ENCODE measurements around the gene HSD17B4.
A peak's percentile ranks its signal among the peaks of the same experiment; 100 is the strongest.
"Not testable (repeated sequence)": the region's sequence is repeated elsewhere in the genome, so short reads cannot be mapped to it uniquely, and the experiment has no call there.

Gene HSD17B4

DNA sequence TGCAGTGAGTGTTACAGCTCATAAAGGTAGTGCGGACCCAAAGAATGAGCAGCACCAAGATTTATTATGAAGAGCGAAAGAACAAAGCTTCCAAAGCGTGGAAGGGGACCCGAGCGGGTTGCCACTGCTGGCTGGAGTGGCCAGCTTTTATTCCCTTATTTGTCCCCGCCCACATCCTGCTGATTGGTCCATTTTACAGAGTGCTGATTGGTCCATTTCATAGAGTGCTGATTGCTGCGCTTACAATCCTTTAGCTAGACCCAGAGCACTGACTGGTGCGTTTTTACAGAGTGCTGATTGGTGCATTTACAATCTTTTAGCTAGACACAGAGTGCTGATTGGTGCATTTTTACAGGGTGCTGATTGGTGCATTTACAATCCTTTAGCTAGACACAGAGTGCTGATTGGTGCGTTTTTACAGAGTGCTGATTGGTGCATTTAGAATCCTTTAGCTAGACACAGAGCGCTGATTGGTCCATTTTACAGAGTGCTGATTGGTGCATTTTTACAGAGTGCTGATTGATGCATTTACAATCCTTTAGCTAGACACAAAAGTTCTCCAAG lies 19.5 kb upstream of the HSD17B4 start:
- not testable (repeated sequence) for DNase-seq

DNA sequence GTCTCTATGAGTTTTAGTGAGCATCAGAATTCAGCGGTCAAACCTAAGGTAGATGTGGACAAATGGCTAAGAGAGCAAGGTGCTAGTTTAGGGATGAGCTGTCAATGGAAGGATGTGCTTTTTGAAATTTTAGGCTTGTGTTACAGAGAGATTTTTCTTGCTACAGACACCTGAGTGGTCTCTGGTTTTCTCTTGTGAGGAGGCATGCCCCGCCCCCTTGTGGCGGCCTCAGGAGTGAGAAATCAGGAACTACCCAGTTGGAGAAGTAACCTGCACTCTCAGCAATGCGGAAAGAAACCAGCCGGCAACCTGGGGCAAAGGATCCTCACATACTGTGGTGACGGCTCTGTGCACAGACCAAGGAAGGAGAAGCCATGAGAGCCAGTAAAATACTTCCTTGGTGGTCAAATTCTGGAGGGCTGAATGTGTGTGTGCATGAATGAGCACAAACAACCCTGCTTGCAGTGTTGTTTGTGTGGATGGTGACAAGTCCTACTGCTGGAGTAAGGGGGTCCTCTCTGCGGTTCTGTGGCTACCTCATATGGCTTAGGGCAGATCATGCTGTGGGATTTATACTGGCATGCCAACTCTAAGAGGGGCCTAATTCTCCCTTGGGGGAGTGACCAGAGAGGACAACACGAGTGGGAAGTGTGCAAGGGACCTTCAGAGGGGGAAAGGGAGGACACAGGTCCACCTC lies 16.7 kb upstream of the HSD17B4 start:
- DNase-seq: peak; percentile 72 to 82

DNA sequence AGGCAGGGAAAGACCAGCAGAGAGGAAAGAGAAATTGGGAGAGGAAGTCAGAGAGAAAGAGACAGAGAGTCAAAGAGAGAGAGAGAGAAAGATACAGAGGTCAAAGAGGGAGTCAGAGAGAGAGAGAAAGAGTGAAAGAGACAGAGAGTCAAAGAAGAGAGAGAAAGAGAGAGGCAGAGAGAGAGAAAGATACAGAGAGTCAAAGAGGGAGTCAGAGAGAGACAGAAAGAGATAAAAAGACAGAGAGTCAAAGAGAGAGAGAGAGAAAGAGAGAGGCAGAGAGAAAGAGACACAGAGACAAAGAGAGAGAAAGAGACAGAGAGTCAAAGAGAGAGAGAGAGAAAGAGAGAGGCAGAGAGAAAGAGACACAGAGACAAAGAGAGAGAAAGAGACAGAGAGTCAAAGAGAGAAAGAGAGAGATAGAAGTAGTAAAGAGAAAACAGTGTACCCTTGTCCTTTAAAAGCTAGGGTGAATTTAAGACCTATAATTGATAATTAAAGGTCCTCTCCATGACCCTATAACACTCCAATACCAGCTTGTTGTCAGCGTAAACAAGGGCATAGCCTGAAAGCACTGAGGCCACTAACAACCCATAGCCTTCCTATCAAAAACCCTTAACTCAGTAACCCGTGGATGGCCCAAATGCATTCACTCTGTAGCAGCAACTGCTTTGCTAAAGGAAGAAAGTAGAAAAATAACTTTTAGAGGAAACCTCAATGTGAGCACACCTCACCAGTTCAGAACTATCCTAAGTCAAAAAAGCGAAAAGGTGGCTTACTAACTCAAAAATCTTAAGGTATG lies 14.3 kb upstream of the HSD17B4 start:
- DNase-seq: not testable (repeated sequence)

DNA sequence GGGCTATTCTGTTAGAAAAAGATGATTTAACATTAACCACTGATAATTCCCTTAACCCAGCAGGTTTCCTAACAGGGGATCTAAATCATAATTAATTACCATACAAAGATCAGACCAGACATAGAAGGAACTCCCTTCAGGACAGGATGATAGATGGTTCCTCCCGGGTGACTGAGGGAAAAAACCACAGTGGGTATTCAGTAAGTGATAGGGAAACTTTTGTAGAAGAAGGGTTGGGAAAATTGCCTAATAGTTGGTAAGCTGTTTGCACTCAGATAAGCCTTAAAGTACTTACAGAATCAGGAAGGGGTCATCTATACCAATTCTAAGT lies 13.7 kb upstream of the HSD17B4 start:
- DNase-seq: not testable (repeated sequence)

DNA sequence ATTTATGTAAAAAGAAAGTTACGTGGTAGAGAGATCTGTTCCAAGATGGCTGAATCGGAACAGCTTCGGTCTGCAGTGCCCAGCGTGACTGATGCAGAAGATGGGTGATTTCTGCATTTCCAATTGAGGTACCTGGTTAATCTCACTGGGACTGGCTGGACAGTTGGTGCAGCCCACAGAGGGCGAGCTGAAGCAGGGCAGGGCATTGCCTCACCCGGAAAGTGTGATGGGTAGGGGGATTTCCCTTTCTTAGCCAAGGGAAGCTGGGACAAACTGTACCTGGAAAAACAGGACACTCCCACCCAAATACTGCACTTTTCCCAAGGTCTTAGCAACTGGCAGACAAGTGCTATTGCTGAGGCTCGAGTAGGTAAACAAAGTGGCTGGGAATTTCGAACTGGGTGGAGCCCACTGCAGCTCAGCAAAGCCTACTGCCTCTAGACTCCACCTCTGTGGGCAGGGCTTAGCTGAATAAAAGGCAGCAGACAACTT lies 13.1 kb upstream of the HSD17B4 start:
- DNase-seq: no peak

DNA sequence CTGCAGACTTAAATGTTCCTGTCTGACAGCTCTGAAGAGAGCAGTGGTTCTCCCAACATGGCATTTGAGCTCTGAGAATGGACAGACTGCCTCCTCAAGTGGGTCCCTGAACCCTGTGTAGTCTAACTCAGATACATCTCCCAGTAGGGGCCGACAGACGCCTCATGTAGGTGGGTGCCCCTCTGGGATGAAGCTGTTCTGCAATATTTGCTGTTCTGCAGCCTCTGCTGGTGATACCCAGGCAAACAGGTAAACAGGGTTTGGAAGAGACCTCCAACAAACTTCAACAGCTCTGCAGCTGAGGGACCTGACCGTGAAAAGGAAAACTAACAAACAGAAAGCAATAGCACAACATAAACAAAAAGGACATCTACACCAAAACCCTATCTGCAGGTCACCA lies 12.7 kb upstream of the HSD17B4 start:
- DNase-seq: not testable (repeated sequence)

DNA sequence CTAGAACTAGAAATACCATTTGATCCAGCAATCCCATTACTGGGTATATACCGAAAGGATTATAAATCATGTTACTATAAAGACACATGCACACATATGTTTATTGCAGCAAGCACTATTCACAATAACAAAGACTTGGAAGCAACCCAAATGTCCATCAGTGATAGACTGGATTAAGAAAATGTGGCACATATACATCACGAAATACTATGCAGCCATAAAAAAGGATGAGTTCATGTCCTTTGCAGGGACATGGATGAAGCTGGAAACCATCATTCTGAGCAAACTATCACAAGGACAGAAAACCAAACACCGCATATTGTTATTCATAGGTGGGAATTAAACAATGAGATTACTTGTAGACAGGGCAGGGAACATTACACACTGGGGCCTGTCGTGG lies 7.7 kb upstream of the HSD17B4 start:
- DNase-seq: not testable (repeated sequence)

DNA sequence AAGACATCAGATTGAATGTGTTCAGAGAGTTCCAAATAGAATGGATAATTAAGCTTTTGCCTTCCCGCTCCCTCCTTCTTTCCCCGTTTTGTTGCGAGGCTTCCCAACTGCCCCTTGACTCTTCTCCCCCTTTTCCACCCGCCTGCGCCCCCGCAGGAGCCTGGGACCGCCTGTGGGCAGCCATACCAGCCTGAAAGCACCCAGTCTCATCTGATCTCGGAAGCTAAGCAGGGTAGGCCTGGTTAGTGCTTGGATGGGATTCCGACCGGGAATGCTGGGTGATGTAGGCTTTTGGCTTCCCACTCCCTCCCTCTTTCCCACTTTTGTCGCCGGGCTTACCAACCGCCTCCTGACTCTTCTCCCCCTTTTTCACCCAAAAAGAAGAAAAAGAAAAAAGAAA lies 6.8 kb upstream of the HSD17B4 start:
- no peak for DNase-seq

DNA sequence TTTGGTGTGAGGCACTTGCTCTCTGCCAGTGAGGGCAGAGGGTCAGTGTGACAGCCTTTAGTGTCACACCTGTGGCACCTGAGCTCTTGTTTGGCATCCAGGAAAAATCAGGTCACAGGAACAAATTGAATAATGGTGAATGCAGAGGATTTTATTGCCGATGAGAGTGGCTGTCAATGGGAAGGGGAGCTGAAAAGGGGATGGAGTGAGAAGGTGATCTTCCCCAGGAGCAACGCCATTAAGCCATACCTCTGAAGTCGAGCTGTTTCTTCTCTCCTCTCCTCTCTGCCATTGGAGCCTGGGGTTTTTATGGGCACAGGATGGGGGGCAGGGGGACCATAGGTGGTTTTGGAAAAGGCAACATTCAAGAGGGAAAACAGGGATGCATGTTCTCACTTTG lies 2.4 kb upstream of the HSD17B4 start:
- DNase-seq: no peak

DNA sequence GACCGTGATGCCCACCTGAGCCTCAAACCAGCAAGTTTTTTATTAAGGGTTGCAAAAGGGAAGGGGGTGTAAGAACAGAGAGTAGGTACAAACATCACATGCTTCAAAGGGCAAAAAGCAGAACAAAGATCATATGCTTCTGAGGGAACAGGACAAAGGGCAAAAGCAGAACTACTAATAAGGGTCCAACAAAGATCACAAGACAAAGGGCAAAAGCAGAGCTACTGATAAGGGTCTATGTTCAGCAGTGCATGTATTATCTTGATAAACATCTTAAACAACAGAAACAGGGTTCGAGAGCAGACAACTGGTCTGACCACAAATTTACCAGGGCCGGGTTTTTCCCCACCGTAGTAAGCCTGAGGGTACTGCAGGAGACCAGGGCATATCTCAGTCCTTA lies 1.7 kb upstream of the HSD17B4 start:
- not testable (repeated sequence) for DNase-seq

DNA sequence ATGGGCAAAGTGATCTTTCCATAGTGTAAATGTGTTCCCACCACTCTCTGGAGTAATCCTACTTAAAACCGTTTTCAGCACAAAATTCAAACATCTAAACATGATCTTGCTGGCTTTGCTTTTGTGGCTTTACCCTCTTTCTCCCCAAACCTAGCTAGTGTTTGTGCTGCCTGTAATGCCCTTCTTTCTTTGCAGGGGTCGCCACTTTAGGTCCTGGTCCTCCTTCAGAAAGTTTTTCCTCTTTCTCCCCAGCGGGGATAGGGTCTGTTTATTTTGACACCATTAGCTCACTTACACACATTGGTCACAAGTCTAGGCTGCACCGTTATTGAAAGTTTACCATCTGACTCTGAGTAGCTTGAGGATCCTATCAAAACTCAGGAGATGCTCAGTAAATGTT lies 736 bp upstream of the HSD17B4 start:
- DNase-seq: no peak

DNA sequence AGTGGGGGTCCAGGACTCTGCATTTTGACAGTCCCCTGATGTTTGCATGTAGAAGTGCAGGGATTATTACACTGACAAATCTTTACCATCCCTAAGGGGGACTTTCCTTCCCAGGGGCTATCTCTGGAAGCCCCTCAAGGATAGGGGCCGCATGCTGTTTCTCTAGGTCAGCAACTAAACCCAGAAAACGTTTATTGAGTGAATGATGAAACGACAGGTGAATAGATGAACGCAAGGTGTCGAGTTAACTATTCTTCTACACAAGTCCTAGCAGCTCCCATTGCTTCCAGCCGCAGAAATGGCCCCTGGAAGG lies 281 bp upstream of the HSD17B4 start:
- DNase-seq: no peak

DNA sequence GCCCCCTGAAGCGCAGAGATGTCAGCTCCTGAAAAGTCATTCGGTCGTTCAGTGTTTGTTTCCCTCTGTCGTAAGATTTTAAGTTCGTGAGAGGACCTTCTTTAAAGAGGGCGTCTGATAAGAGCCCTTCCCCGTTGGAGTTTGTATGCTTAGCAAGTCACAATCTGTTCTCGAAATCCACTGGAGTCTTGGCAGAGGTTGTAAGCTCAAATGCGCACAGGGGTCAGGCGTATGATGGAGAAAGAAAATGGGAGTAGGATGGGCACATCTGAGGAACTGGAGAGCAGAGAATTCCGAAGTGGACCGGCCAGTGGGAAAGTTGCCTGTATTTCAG lies 710 bp downstream of the HSD17B4 start:
- no peak for DNase-seq

DNA sequence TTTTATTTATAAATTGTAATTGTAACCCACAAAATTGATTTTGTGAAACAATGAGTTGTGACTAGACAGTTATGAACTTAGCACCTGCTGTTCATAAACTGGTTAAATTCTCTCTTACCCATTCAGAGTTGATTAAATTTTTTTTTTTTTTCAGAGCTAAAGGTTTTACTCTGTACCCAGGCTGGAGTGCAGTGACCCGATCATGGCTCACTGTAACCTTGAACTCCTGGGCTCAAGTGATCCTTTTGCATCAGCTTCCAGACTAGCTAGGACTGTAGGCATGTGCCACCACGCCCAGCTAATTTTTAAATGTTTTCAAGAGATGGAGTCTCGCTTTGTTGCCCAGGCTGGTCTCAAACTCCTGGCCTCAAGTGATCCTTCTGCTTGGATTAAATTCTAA lies 1.9 kb downstream of the HSD17B4 start:
- DNase-seq: no peak

DNA sequence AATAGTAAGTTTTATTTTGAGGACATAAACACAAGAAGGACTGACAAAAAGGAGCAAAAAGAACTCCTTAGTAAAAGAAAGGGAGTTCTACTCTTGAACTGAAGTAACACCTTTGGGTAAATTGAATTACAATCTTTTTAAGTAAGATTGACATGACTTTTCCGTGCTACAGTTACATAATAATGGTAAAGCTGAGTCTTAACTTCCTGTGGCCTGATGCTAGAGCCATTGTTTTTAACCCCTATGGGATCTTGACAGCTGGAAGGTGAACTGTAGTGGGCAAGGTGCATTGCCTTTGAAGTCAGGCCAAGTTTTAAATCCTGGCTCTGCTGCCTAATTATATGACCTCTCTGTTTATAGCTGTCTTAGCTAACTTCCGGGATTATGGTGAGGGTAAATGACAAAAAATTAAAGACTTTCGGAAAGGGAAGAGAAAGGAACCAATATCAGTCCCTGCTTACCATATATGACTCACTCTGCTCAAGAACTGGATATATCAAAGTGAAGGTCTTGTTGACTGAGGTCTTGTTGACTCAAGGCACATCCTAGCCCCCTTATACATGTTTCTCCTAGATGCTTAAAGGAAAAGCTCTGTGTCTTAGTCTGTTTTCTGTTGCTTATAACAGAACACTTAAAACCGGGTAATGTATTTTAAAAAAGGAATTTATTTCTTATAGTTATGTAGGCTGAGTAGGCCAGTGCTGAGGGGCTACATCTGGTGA lies 6.8 kb downstream of the HSD17B4 start:
- DNase-seq: no peak

DNA sequence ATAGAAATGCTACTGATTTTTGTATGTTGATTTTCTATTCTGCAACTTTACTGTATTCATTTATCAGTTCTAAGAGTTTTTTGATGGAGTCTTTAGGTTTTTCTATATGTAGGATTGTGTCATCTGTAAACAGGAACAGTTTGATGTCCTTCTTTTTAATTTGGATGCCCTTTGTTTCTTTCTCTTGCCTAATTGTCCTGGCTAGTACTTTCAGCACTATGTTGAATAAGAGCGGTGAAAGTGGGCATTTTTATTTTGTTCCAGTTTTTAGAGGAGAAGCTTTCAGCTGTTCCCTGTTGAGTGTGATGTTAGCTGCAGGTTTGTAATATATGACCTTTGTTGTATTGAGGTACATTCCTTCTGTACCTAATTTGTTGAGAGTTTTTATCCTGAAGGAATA lies 13.3 kb downstream of the HSD17B4 start:
- DNase-seq: no peak

DNA sequence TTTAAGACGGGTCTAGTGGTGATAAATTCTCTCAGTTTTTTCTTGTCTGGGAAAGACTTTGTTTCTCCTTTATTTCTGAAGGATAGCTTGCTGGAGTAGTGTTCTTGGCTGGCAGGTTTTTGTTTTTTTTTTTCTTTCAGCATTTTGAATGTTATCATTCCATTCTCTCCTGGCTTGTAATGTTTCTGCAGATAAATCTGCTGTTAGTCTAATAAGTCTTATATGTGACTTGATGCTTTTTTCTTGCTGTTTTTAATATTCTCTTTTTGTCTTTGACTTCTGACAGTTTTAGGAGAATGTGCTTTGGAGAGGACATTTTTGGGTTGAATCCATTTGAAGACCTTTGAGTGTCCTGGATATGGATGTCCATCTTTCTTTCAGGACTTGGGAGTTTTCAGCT lies 16.0 kb downstream of the HSD17B4 start:
- no peak for DNase-seq

DNA sequence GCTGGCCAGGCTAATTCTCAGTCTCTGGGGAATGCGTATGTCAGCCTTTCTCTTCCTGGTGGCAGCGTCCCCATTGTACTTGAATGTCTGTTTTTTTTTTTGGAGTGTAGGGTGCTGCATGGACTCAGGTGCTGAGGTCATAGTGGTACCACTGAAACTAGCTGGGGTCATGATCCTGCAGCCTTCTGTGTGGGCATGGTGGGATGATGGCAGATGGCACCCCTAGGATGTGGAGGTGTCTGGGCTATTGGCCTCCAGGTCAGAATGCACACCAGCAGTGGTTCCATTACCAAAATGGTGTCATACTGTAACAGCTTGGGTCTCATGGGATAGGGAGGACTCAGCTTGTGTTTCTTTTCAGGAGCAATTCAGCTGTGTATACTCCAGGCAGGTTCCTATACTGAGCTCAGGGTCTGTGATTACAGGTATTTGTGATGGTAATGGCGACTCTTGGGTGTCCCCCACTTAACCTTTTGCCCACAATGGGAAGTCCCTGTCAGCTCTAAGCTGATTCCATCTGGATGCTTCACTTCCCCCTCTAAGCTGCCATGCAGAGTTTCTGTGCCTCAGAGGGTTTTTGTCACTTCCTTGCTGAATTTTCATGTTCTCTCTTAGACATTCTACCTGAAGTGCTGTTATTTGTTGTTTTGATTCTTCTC lies 17.9 kb downstream of the HSD17B4 start:
- no peak for DNase-seq

DNA sequence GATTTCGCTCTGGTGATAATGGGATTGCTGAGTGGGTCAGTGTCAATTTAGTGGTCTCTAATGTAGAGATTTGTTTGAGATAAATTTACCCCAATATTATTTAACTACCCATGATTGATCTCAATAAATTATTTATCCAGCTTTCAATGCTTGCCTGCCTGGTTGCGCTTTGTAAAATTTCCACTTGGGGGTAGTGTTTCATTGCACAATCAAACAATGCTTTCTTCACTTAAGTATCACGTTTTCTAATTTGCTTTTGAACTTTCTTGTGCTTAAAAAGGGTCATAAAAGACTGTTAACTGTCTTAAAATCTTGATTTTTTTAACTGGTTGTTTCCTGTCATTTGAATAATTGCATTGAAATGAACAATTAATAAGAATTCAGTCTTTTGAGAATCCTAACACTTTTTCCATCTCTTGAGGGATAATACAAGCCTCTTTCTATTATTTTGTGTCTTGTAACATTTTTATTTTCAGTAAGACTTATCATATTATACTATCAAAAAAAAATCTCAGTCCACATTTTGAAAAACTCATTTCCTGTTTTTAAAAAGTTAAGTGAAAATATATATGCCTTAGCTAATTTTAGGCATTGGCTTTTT lies 18.7 kb downstream of the HSD17B4 start:
- DNase-seq: peak in 1 of 2 donors; percentile 23

DNA sequence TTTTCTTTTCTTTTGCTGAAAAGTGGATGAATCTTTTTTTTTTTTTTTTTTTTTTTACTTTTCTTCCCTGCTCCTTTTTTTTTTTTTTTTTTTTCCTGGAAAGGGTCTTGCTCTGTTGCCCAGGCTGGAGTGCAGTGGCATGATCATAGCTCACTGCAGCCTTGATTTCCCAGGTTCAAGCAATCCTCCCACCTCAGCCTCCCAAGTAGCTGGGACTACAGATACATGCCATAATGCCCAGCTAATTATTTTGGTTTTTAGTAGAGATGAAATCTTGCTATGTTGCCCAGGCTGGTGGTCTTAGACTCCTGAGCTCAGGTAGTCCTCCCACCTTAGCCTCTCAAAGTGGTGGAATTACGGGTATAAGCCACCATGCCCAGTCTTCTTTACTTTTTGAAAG lies 20.9 kb downstream of the HSD17B4 start:
- no peak for DNase-seq

DNA sequence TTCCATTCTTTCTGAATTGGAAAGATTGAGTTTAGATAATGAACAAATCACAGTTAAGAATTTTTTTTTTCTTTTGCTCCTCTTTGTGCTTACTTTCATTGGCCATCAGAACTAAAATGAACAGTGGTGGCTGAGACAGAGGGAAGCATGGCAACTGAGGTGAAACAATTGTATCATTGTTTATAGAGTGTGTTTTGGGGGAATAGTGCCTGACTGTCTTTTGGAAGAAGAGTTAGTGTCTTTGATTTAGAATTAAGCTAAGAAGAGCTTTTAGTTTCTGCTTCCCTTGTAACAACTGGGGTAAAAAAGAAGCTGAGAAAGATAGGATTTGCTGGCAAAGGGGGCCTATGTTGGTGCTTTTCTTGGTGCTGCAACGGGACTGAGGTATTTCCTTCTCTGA lies 24.0 kb downstream of the HSD17B4 start:
- DNase-seq: no peak

DNA sequence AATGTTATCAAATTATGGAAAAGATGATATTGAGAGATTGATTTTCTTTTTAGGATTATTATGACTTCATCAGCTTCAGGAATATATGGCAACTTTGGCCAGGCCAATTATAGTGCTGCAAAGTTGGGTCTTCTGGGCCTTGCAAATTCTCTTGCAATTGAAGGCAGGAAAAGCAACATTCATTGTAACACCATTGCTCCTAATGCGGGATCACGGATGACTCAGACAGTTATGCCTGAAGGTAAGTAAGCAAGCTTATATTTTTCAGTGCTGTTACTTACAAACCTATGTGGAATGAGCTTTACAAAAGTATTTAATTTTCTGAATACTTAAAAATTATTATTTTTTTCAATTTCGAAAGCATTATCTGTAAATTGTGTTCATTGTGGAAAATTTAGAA lies 26.5 kb downstream of the HSD17B4 start:
- DNase-seq: no peak

DNA sequence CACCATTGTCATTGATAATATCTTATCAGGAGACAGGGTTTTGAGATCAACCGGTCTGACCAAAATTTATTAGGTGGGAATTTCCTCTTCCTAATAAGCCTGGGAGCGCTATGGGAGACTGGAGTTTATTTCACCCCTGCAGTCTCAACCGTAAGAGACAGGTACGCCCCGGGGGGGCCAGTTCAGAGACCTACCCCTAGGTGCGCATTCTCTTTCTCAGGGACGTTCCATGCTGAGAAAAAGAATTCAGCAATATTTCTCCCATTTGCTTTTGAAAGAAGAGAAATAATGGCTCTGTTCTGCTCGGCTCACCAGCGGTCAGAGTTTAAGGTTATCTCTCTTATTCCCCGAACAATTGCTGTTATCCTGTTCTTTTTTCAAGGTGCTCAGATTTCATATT lies 28.3 kb downstream of the HSD17B4 start:
- not testable (repeated sequence) for DNase-seq
